Measurements from ENCODE around the gene GABRB1.

Gene GABRB1

GRCh38 chr4:47469951-47470350 is 438.6 kb downstream of the GABRB1 start:
- DNase-seq (ENCODE audit: low spot score) = no peak

DNA sequence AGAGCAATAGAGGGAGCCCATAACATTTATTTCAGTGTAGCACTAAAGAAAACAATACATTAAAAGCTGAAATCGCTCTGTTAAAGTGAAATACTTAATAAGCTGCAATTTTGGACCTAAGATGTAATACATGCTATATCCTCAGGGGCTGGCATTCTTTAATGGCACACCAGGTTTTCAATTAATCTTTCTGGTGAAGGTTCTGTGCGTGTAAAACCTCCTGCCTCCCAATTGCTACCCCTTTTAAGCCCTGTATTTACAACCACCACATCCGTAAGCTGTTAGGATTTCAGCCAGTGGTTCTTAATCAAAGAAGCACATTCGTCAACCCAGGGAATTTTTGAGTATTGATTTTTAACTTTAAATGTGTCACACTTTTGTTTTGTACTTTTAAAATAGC is 439.7 kb downstream of the GABRB1 start:
- DNase-seq (ENCODE audit: low spot score) = no peak

- no peak for DNase-seq (ENCODE audit: low spot score)
Measured at GRCh38 chr4:47471591-47471990, 440.2 kb downstream of the GABRB1 start.

DNA sequence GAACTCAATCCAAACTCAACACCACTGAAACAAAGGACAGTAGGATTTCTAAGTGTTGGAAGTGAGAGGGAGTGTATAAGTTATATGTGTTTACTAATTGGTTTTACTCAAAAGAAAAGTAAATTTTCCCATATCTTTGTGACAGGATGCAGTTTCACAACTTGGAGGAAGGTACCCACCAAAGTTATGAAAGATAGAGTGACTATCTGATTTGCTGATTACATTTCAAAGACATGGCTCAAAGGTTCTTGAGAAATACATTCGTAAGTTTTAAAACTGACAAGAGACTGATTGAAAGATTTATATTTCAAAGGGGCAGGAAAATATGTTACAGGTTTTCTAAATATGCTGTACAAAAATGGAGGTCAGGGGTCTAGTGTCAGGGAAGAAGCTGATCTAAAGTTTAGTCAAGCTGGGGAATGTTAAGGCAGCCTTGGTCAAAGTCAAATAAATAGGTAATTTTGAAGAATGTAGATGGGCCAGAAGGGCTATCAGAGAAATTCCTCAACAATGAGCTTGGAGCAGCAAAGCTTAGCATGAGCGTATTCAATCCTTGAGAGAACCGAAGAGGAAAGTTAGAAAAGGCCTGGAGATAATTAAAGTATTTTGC is 441.9 kb downstream of the GABRB1 start:
- DNase-seq (ENCODE audit: low spot score) = no peak

DNA sequence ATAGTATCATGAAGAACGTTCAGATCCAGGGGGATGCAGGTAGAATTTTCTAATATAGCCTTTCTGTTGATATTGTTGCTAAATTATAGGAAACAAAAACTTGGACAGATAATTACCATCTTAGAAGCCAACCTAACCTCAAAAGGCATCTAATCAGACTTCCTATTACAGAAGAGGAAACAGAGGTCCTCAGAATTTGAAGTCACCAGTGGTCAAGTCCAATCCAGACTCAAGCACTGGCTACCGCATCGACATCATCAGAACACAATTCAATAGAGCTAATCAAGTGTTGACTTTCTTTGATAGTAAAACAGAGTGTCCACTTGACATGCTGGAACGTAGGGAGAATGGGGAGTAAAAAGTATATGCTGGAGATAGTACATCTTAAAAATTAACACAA is 443.4 kb downstream of the GABRB1 start:
- no peak for DNase-seq (ENCODE audit: low spot score)

- DNase-seq (ENCODE audit: low spot score) = no peak
Measured at GRCh38 chr4:47475411-47475810, 444.0 kb downstream of the GABRB1 start.

All from cerebellar cortex (tissue), 1 donor.